Measurements from ENCODE around the gene USP21. TPM values are rescaled to one million over a fixed set of nuclear protein-coding genes. Genes with fewer than 3 reads are reported as not detected.

USP21 gene
- total and polyA plus RNA-seq, 8 donors = 7.9 to 25.3 (median 11.2) TPM

GRCh38 chr1:161192476-161193465, 33.5 kb downstream of the USP21 start:
- ATAC-seq (peak; percentile 73 to 89 (median 82)), FAIRE-seq (no peak), DNase-seq (peak in 3 of 6 donors; percentile 41 to 66 (median 57))
- H3K4me3 ChIP-seq = no peak overlapping the region
- 46 to 48% methylated on average over 15 of the region's 15 CpGs for whole genome bisulfite sequencing, 2 donors
- no peak overlapping the region for H3K27ac ChIP-seq
- H3K36me3 ChIP-seq = no peaks in the 10 kb centered on the region
- intact Hi-C loops (cut with DNase I) = loop anchor here in 2 of 3 donors (5.0 to 10.0 kb wide), 2 partner anchors 182 to 190 kb away; no protein-coding TSS in a partner anchor
- TF ChIP-seq CTCF (IDR thresholded peaks at IDR 0.05) = peak; percentile 61 to 88 (median 76)
- H3K27me3 ChIP-seq = no peaks in the 10 kb centered on the region
- H3K4me1 ChIP-seq = no peaks in the 10 kb centered on the region
- H3K9me3 ChIP-seq = no peaks in the 10 kb centered on the region

- ATAC-seq (peak in 2 of 4 donors; percentile 4 to 7), DNase-seq (no peak), FAIRE-seq (no peak)
- H3K27ac ChIP-seq = no peak overlapping the region
- H3K4me3 ChIP-seq = no peak overlapping the region
- intact Hi-C loops (cut with DNase I) = loop anchor here in 2 of 3 donors (5.0 to 10.0 kb wide), 2 partner anchors 181 to 189 kb away; no protein-coding TSS in a partner anchor
- TF ChIP-seq CTCF (IDR thresholded peaks at IDR 0.05) = no peak
- H3K27me3 ChIP-seq = no peaks in the 10 kb centered on the region
- no peaks in the 10 kb centered on the region for H3K9me3 ChIP-seq
- WGBS, 2 donors = 61 to 63% methylated on average over 21 of the region's 21 CpGs
- no peaks in the 10 kb centered on the region for H3K4me1 ChIP-seq
- H3K36me3 ChIP-seq = no peaks in the 10 kb centered on the region
Observed at GRCh38 chr1:161193561-161194235, 34.4 kb downstream of the USP21 start.

GRCh38 chr1:161195171-161195570, 35.9 kb downstream of the USP21 start:
- Histone ChIP-seq H3K4me1 (no peaks in the 10 kb centered on the region), H3K36me3 (no peaks in the 10 kb centered on the region), H3K9me3 (no peaks in the 10 kb centered on the region), H3K27me3 (no peaks in the 10 kb centered on the region), H3K4me3 (no peak overlapping the region), H3K27ac (no peak overlapping the region)
- no peak for DNase-seq
- FAIRE-seq = no peak
- WGBS, 2 donors = 67 to 74% methylated on average over 4 of the region's 4 CpGs
- peak in 1 of 4 donors; percentile 20 for ATAC-seq
- no peak for TF ChIP-seq CTCF (IDR thresholded peaks at IDR 0.05)
- intact Hi-C loops (cut with DNase I) = loop anchor here in 1 of 3 donors (10.0 kb wide), 1 partner anchor 180 kb away; no protein-coding TSS in a partner anchor

GRCh38 chr1:161196111-161196510, 36.8 kb downstream of the USP21 start:
- no peaks in the 10 kb centered on the region for H3K27me3 ChIP-seq
- H3K4me3 ChIP-seq = peak overlapping the region in 1 of 4 donors; percentile 32
- H3K4me1 ChIP-seq = peaks cover 0 to 2% (median 2%) of the 10 kb centered on the region in 3 donors
- no peak overlapping the region for H3K27ac ChIP-seq
- intact Hi-C loops (cut with DNase I) = loop anchor here in 1 of 3 donors (10.0 kb wide), 1 partner anchor 179 kb away; no protein-coding TSS in a partner anchor
- no peak for TF ChIP-seq CTCF (IDR thresholded peaks at IDR 0.05)
- no peak for DNase-seq
- FAIRE-seq = no peak
- 87 to 91% methylated on average over 7 of the region's 7 CpGs for WGBS, 2 donors
- no peaks in the 10 kb centered on the region for H3K36me3 ChIP-seq
- H3K9me3 ChIP-seq = no peaks in the 10 kb centered on the region
- ATAC-seq = no peak
